DOHH2 (cell line): ENCODE data around the gene ATP6V0A4.

Source experiments
- H3F3A ChIP-seq: fragments of 200-600 bp; sonication (generic), shearing (Covaris generic); 2 replicates; pipeline ENCODE4 v1.6.0; 2016; ENCODE audit warnings: antibody characterized with exemption, mild to moderate bottlenecking; ENCODE audit not compliant: control insufficient read depth, insufficient read depth
- H3K27ac ChIP-seq: fragments of 200-600 bp; sonication (generic); 2 replicates; pipeline ENCODE4 v1.5.1; 2014; ENCODE audit warnings: low read depth, mild to moderate bottlenecking, low read length, moderate library complexity
- H3K27me3 ChIP-seq: fragments of 200-600 bp; sonication (generic); 2 replicates; pipeline ENCODE4 v1.6.1; 2014; ENCODE audit warnings: mild to moderate bottlenecking, low read length, mixed read lengths; ENCODE audit not compliant: control insufficient read depth
- H3K36me3 ChIP-seq: fragments of 200-600 bp; sonication (generic); 2 replicates; pipeline ENCODE4 v1.6.1; 2014; ENCODE audit warnings: mild to moderate bottlenecking, low read length, moderate library complexity, mixed read lengths; ENCODE audit not compliant: control insufficient read depth
- H3K4me1 ChIP-seq: fragments of 200-600 bp; sonication (generic); 2 replicates; pipeline ENCODE4 v1.6.1; 2014; ENCODE audit warnings: mild to moderate bottlenecking, low read length, mixed read lengths; ENCODE audit not compliant: control insufficient read depth
- H3K4me2 ChIP-seq: fragments of 200-600 bp; sonication (generic); 2 replicates; pipeline ENCODE4 v1.6.0; 2014; ENCODE audit warnings: mild to moderate bottlenecking, low read length, moderate library complexity
- H3K4me3 ChIP-seq: fragments of 200-600 bp; sonication (generic); 2 replicates; pipeline ENCODE4 v1.5.1; 2014; ENCODE audit warnings: mild to moderate bottlenecking, low read length, mixed read lengths
- H3K79me2 ChIP-seq: fragments of 200-600 bp; sonication (generic); 2 replicates; pipeline ENCODE4 v1.6.1; 2014; ENCODE audit warnings: mild to moderate bottlenecking, low read length, mixed read lengths; ENCODE audit not compliant: control insufficient read depth
- H3K9me2 ChIP-seq: fragments of 200-600 bp; sonication (generic); replicated peaks from 2 replicates; pipeline ENCODE4 v1.6.1; 2014; ENCODE audit warnings: mild to moderate bottlenecking, low read length, mixed read lengths; ENCODE audit not compliant: control insufficient read depth
- H3K9me3 ChIP-seq: fragments of 200-600 bp; sonication (generic); 2 replicates; pipeline ENCODE4 v1.6.1; 2014; ENCODE audit warnings: antibody characterized with exemption, low read length, mixed read lengths; ENCODE audit not compliant: control insufficient read depth, insufficient read depth
- H4K20me1 ChIP-seq: fragments of 200-600 bp; sonication (generic); 2 replicates; pipeline ENCODE4 v1.6.0; 2014; ENCODE audit warnings: low read depth, mild to moderate bottlenecking, antibody characterized with exemption, low read length, moderate library complexity; ENCODE audit not compliant: control insufficient read depth, insufficient read depth
- CTCF ChIP-seq: fragments of 200-600 bp; sonication (generic); IDR thresholded peaks from one replicate; pipeline ENCODE4 v1.5.1; 2014; ENCODE audit warnings: antibody characterized with exemption, mild to moderate bottlenecking, low read depth, low read length; ENCODE audit not compliant: poor library complexity, severe bottlenecking
- EZH2phosphoT487 ChIP-seq: fragments of 200-600 bp; sonication (generic); IDR thresholded peaks from 2 replicates; pipeline ENCODE4 v1.6.1; 2017; ENCODE audit warnings: borderline replicate concordance, mild to moderate bottlenecking, antibody characterized with exemption, low read length, moderate library complexity, mixed read lengths

Gene ATP6V0A4

DNA sequence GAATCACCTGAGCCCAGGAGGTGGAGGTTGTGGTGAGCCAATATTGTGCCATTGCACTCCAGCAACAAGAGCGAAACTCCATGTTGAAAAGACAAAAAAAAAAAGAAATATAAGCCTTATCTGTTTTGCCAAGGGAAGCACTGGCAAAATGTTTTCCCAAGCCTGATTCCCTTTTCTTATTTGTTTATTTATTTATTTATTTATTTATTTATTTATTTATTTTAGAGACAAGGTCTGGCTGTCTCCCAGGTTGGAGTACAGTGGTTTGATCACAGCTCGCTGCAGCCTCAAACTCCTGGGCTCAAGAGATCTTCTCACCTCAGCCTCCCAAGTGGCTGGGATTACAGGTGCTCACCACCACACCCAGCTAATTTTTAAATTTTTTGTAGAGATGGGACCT lies 141.0 kb downstream of the ATP6V0A4 start:
- no peak overlapping the region for H3K4me2 ChIP-seq
- H3F3A ChIP-seq: no peaks in the 10 kb centered on the region
- no peak for TF ChIP-seq CTCF
- TF ChIP-seq EZH2phosphoT487: no peak
- H3K36me3 ChIP-seq: no peaks in the 10 kb centered on the region
- H4K20me1 ChIP-seq: no peaks in the 10 kb centered on the region
- H3K79me2 ChIP-seq: no peaks in the 10 kb centered on the region
- no peaks in the 10 kb centered on the region for H3K27me3 ChIP-seq
- no peaks in the 10 kb centered on the region for H3K4me1 ChIP-seq
- no peaks in the 10 kb centered on the region for H3K9me2 ChIP-seq
- H3K4me3 ChIP-seq: no peak overlapping the region
- H3K9me3 ChIP-seq: 0 out of 2 replicates have a peak, but pooled peaks cover 2% of the 10 kb centered on the region
- H3K27ac ChIP-seq: no peak overlapping the region
